ENCODE data around the gene MTMR10.

Gene MTMR10

DNA sequence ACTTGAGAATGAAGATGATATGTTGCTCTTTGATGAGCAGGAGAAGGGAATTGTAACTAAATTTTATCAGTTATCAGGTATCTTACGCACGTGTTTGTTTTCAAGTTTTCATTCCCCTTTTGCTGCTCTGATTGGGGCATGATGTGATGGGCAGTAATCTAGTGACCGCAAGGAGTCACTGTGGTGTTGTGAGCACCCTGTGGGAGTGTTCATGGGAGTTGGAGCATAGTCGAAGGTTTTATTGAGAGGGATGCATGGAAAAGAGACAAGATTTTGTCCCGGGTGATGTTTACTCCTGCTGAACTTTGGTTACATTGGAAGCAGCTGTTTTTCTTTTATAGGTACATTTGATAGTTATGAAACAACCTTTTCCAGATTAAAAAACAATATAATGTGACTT is 85.6 kb downstream of the MTMR10 start:
- H3K27ac ChIP-seq = no peak overlapping the region
- TF ChIP-seq, protein P1, sequence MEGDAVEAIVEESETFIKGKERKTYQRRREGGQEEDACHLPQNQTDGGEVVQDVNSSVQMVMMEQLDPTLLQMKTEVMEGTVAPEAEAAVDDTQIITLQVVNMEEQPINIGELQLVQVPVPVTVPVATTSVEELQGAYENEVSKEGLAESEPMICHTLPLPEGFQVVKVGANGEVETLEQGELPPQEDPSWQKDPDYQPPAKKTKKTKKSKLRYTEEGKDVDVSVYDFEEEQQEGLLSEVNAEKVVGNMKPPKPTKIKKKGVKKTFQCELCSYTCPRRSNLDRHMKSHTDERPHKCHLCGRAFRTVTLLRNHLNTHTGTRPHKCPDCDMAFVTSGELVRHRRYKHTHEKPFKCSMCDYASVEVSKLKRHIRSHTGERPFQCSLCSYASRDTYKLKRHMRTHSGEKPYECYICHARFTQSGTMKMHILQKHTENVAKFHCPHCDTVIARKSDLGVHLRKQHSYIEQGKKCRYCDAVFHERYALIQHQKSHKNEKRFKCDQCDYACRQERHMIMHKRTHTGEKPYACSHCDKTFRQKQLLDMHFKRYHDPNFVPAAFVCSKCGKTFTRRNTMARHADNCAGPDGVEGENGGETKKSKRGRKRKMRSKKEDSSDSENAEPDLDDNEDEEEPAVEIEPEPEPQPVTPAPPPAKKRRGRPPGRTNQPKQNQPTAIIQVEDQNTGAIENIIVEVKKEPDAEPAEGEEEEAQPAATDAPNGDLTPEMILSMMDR (conservative IDR thresholded peaks at IDR 0.05) = peak; percentile 62
- no peak for TF ChIP-seq ZFX (IDR thresholded peaks at IDR 0.05)

DNA sequence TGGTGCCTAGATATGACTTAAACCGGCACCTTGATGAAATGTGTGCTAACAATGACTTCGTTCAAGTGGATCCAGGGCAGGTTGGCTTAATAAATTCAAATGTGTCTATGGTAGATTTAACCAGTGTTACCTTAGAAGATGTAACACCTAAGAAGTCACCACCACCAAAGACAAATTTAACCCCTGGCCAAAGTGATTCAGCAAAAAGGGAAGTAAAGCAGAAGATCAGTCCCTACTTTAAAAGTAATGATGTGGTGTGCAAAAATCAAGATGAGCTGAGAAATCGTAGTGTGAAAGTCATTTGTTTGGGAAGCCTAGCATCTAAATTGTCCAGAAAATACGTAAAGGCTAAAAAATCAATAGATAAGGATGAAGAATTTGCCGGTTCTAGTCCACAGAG is 86.6 kb downstream of the MTMR10 start:
- no peak overlapping the region for H3K27ac ChIP-seq
- TF ChIP-seq ZFX (IDR thresholded peaks at IDR 0.05) = no peak
- TF ChIP-seq, protein P1 (conservative IDR thresholded peaks at IDR 0.05) = no peak

DNA sequence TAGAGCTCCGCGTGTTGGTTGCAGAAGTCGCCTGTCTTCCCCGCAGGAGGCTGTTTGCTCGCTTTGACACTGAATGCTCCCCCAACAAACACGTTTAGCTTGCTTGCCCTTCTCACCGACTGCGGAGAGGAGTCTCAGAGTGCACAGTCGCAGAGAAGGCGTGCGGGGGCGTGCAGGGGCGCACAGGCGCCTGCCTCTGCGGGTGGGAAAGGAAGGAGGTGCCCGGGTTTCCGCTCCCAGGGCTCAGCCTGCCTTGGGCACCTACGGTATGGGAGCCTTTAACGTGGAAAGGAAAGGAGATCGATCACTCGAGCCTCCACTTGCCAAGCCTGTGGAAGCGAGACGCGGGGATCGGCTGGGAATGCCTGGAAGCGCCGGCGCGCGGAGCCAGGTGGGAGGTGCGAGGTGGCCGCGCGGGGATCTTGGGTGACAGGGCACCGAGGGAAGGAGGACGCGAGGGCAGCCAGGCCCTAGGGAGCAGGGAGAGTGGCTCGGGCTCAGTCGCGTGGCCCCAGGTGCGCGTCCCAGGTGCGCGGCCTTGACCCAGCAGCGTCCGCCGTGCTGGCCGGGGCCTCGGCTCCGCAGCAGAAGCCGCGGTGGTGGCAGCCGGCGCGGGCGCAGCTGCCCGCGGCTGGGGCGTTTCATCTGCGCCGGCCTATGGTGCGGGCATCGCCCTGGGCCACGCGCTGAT is 87.8 kb downstream of the MTMR10 start, which contains the start of gene FAN1:
FAN1 (plus strand) TSS at position 419 of the 691 bp plus-strand sequence. CDS start 749 bp downstream, outside the sequence.
- TF ChIP-seq, protein P1 (conservative IDR thresholded peaks at IDR 0.05) = 0 out of 2 replicates have a peak, but pooled peaks have one; percentile 3
- TF ChIP-seq ZFX (IDR thresholded peaks at IDR 0.05) = peak; percentile 97
- peak within 1 kb of the TSS; percentile 86 for H3K27ac ChIP-seq

DNA sequence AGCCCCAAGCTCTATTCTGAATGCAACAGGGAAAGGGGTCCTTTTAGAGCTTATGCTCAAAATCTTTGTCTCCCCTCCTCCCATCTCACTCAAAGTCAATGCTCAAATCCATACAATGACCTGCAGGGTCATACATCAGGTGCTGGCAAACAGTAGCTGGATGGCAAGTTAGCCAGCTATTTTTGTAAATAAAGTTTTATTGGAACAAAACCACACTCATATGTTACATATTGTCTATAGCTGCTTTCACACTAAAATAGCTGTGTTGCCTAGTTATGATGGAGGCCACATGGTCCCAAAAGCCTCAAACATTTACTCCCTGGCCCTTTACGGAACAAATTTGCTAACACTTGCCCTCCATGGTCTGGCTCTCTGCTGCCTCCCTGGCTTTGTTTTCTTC is 89.5 kb downstream of the MTMR10 start:
- no peak overlapping the region for H3K27ac ChIP-seq
- TF ChIP-seq ZFX (IDR thresholded peaks at IDR 0.05) = no peak
- TF ChIP-seq, protein P1 (conservative IDR thresholded peaks at IDR 0.05) = no peak

DNA sequence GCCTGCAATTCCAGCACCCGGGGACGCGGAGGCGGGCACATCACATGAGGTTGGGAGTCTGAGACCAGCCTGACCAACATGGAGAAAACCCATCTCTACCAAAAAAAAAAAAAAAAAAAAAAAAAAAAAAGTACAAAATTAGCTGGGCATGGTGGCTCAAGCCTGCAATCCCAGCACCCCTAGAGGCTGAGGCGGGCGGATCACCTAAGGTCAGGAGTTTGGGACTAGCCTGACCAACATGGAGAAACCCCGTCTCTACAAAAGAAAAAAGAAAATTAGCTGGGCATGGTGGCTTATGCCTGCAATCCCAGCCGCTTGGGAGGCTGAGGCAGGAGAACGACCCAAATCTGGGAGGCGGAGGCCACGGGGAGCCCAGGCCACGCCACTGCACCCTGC is 95.2 kb downstream of the MTMR10 start:
- H3K27ac ChIP-seq = no peak overlapping the region
- TF ChIP-seq, protein P1 (conservative IDR thresholded peaks at IDR 0.05) = no peak
- TF ChIP-seq ZFX (IDR thresholded peaks at IDR 0.05) = no peak

DNA sequence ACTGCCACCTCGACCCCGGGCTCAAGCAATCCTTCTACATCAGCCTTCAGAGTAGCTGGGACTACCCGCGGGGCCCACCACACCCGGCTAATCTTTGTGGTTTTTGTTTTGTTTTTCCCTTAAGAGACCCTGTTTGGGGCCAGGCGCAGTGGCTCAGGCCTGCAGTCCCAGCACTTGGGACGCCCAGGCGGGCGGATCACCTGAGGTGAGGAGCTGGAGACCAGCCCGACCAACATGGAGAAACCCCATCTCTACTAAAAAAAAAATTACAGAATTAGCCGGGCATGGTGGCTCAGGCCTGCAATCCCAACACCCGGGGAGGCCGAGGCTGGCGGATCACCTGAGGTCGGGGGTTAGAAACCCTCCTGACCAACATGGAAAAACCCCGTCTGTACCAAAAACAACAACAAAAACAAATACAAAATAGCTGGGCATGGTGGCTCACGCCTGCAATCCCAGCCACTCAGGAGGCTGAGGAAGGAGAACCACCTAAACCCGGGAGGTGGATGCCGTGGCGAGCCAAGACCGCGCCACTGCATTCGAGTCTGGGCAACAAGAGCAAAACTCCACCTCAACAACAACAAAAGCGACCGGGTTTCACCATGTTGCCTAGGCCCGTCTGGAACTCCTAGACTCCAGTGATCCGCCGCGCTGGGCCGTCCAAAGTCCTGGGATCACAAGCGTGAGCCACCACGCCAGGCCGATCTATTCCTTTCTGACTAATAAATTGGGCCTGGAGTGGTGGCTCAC is 95.8 kb downstream of the MTMR10 start:
- TF ChIP-seq ZFX (IDR thresholded peaks at IDR 0.05) = no peak
- TF ChIP-seq, protein P1 (conservative IDR thresholded peaks at IDR 0.05) = no peak
- H3K27ac ChIP-seq = no peak overlapping the region

DNA sequence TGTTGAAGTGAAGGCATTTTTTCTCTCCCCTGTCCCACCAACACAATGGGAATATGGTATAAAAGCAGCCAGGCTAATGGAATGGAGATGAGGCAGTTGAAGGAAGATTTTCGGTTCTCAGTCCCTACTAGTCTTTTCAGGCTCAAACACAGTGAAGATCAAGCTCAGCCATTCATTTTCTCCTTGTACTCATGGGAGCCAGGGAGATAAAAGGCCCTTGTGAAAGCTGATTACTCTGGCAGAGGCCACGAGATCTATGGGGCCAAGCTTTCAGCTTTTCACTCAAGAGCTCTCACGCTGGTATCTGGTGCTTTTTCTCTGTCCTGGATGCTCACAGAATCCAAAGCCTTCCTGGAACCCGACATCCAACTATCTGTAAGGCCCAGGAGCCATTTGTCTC is 102.2 kb downstream of the MTMR10 start:
- TF ChIP-seq, protein P1 (conservative IDR thresholded peaks at IDR 0.05) = no peak
- TF ChIP-seq ZFX (IDR thresholded peaks at IDR 0.05) = no peak
- H3K27ac ChIP-seq = no peak overlapping the region
